ENCODE measurements around the gene NEMP2.

Gene NEMP2

GRCh38 chr2:190489475-190489874 lies 45.0 kb downstream of the NEMP2 start:
- TF ChIP-seq, protein P1, sequence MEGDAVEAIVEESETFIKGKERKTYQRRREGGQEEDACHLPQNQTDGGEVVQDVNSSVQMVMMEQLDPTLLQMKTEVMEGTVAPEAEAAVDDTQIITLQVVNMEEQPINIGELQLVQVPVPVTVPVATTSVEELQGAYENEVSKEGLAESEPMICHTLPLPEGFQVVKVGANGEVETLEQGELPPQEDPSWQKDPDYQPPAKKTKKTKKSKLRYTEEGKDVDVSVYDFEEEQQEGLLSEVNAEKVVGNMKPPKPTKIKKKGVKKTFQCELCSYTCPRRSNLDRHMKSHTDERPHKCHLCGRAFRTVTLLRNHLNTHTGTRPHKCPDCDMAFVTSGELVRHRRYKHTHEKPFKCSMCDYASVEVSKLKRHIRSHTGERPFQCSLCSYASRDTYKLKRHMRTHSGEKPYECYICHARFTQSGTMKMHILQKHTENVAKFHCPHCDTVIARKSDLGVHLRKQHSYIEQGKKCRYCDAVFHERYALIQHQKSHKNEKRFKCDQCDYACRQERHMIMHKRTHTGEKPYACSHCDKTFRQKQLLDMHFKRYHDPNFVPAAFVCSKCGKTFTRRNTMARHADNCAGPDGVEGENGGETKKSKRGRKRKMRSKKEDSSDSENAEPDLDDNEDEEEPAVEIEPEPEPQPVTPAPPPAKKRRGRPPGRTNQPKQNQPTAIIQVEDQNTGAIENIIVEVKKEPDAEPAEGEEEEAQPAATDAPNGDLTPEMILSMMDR (conservative IDR thresholded peaks at IDR 0.05), result no peak
- H3K27ac ChIP-seq, result no peak overlapping the region

- H3K27ac ChIP-seq, result no peak overlapping the region
- TF ChIP-seq, protein P1 (conservative IDR thresholded peaks at IDR 0.05), result no peak
These were observed 45.8 kb downstream of the NEMP2 start for GRCh38 chr2:190488516-190489233.

- TF ChIP-seq, protein P1 (conservative IDR thresholded peaks at IDR 0.05), result no peak
- peak overlapping the region; percentile 51 for H3K27ac ChIP-seq
These were observed 48.4 kb downstream of the NEMP2 start for GRCh38 chr2:190486037-190486623.

GRCh38 chr2:190482451-190482850 lies 52.1 kb downstream of the NEMP2 start:
- TF ChIP-seq, protein P1 (conservative IDR thresholded peaks at IDR 0.05), result no peak
- H3K27ac ChIP-seq, result no peak overlapping the region

DNA sequence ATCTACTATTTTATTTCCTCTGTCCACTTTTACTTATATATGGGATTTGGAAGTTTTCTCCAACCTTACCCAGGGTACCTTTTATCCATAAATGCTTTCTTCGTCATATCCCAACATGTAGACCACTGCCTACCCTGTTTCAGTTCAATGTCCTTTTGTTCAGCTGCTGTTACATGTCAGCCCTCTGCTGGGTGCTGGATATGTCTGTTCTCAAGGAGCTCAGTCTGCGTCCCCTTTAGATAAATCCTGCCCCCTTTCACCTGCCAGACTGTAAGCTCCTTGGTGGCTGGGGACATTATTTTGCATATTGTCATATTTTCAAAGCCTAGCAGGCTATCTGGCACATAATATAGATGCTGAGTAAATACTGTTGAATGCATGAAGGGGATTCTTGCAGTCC lies 53.2 kb downstream of the NEMP2 start:
- no peak overlapping the region for H3K27ac ChIP-seq
- TF ChIP-seq, protein P1 (conservative IDR thresholded peaks at IDR 0.05), result no peak

DNA sequence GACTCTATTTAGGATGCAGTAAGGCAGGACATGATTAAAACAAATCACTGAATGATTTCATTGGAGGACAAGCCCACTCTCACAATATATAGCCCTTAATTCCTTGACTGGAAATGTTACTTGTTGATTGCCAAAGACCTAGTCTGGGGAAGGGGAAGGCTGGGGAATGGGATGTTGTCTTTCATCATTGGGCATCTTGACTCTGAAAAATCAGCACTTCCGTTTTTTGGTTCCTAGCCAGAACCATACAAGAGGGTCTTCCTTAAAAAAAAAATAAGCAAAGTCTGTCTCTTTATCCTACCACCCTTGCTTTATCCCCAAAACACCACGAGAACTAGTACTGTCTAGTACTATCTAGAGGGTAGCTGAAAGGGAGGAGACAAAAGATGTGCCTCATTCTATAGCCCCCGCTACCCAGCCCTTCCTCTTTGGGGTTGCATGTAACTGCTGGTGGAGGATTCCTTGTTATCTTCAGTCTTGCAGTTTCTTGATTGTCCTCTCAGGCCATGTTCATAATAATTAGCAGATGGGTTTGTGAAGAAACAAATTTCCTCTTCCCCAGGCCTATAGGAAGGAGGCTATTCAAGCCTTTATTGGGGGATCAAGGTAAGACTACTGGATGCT lies 55.8 kb downstream of the NEMP2 start:
- TF ChIP-seq, protein P1 (conservative IDR thresholded peaks at IDR 0.05), result no peak
- H3K27ac ChIP-seq, result peak overlapping the region; percentile 87

DNA sequence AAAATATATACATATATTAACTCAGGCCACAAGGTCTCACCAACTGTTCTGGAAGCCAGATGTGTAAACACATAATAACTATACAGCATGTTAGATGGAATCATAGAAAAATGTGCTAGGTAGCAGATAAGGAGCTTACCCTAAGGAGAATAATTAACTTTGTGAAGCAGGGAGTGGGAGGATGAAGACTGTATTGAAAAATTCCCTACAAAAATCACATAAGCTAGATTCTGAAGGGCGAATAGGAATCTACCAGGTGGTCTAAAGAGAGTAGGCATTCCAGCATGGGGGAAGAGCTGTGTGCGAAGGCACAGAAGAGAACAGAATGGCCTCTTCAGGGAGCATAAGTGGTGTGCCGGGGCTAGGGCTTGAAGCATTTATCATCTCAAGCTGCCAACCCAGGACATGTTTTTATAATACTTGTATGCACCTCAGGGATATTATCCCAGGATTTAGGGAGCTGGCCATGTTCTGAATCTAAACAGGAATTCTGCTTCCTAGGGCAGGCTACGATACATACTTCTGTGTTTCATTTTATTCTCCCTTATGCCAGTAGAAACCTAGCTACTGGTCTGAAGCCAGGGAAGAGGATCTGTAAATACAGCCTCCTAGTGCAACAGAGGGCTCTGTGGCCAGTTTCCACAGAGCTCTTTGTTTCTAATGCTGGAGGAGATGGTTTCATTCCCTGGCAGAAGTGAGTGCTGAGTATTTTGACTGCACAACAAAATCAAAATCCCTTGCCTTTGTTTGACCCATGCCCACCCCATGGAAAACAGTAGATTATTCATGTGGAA lies 56.7 kb downstream of the NEMP2 start:
- TF ChIP-seq, protein P1 (conservative IDR thresholded peaks at IDR 0.05), result no peak
- peak overlapping the region; percentile 87 for H3K27ac ChIP-seq
